HUES48 (cell line): Measurements from ENCODE around the gene GDPD4.

Experiments used
- H3K27ac ChIP-seq: one replicate; pipeline ENCODE4 v1.7.0; 2013; ENCODE audit warnings: low read depth, low read length, inconsistent platforms
- H3K27me3 ChIP-seq: 2 replicates; pipeline ENCODE4 v1.6.1; 2013; ENCODE audit warnings: mild to moderate bottlenecking, low read length; ENCODE audit not compliant: control insufficient read depth, insufficient read depth
- H3K36me3 ChIP-seq: 2 replicates; pipeline ENCODE4 v1.6.1; 2013; ENCODE audit warnings: low read length; ENCODE audit not compliant: control insufficient read depth, insufficient read depth
- H3K4me1 ChIP-seq: 2 replicates; pipeline ENCODE4 v1.6.1; 2013; ENCODE audit warnings: mild to moderate bottlenecking, low read length; ENCODE audit not compliant: control insufficient read depth, insufficient read depth
- H3K4me3 ChIP-seq: 2 replicates; pipeline ENCODE4 v1.5.1; 2013; ENCODE audit warnings: mild to moderate bottlenecking, low read depth, low read length
- H3K9ac ChIP-seq: 2 replicates; pipeline ENCODE4 v1.6.1; 2013; ENCODE audit warnings: mild to moderate bottlenecking, low read depth, low read length, moderate library complexity
- H3K9me3 ChIP-seq: 2 replicates; pipeline ENCODE4 v1.6.1; 2013; ENCODE audit warnings: low read length; ENCODE audit not compliant: control insufficient read depth, insufficient read depth

Gene GDPD4

DNA sequence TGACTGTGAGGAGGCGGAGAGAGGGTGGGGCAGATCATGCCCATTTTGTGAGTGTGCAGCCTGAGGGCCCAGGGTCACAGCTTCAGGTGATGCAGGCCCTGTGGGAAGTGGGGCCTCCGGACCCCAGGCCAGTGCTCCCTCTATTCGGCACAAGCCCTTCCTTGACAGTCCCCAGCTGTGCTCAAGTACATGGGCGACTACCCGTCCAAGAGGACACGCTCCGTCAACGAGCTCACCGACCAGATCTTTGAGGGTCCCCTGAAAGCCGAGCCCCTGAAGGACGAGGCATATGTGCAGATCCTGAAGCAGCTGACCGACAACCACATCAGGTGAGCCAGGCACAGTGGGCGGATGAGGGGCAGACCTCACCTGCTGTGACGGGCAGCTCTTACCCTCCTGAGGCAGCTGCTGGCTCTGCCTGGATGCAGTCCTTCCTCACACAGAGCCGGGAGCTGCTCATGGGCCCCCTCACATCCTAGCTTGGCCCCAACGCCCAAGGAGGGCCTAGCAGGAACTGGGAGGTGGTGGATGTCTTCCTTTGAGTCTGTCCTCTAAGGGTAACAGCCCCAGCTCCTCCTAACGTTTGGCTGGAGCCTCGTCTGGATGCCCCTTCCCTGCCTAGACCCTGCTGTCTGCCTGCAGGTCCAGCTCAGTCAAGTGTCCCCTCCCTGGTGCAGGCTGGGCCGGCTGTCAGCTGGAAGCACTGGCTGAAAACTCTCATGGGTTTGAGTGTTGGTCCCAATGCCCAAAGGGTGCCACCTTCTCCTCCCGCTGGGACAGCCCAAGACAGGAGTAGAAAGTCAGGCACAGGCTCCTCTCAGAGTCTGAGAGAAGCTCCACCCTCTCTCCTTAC is 97.4 kb downstream of the GDPD4 start:
- no peak overlapping the region for H3K27ac ChIP-seq
- H3K36me3 ChIP-seq, result no peaks in the 10 kb centered on the region
- no peaks in the 10 kb centered on the region for H3K4me1 ChIP-seq
- H3K27me3 ChIP-seq, result no peaks in the 10 kb centered on the region
- H3K9ac ChIP-seq, result no peak overlapping the region
- no peaks in the 10 kb centered on the region for H3K9me3 ChIP-seq
- H3K4me3 ChIP-seq, result no peak overlapping the region

- Histone ChIP-seq H3K36me3 (no peaks in the 10 kb centered on the region), H3K4me1 (no peaks in the 10 kb centered on the region), H3K9ac (no peak overlapping the region), H3K9me3 (no peaks in the 10 kb centered on the region), H3K27me3 (no peaks in the 10 kb centered on the region), H3K4me3 (no peak overlapping the region), H3K27ac (no peak overlapping the region)
Measured at GRCh38 chr11:77202941-77203900, 98.3 kb downstream of the GDPD4 start.

GRCh38 chr11:77201991-77202841 is 99.3 kb downstream of the GDPD4 start:
- Histone ChIP-seq H3K27ac (no peak overlapping the region), H3K4me3 (no peak overlapping the region), H3K9me3 (no peaks in the 10 kb centered on the region), H3K36me3 (no peaks in the 10 kb centered on the region), H3K9ac (no peak overlapping the region), H3K4me1 (no peaks in the 10 kb centered on the region), H3K27me3 (no peaks in the 10 kb centered on the region)

DNA sequence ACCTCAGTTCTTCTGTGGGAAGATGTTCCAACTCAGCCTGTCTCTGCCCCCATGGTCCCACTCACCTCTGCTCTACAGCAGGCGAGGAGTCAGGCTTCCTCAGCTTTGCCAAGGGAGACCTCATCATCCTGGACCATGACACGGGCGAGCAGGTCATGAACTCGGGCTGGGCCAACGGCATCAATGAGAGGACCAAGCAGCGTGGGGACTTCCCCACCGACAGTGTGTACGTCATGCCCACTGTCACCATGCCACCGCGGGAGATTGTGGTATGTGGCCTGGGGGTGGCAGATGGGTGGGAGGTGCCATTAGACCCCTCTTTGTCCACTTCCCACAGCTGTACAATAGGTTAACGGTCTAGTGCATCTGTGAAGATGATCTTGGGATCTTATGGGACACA is 100.1 kb downstream of the GDPD4 start:
- no peaks in the 10 kb centered on the region for H3K36me3 ChIP-seq
- no peak overlapping the region for H3K27ac ChIP-seq
- H3K9me3 ChIP-seq, result no peaks in the 10 kb centered on the region
- H3K9ac ChIP-seq, result no peak overlapping the region
- H3K4me1 ChIP-seq, result no peaks in the 10 kb centered on the region
- H3K27me3 ChIP-seq, result no peaks in the 10 kb centered on the region
- no peak overlapping the region for H3K4me3 ChIP-seq

- Histone ChIP-seq H3K4me3 (no peak overlapping the region), H3K4me1 (no peaks in the 10 kb centered on the region), H3K27ac (no peak overlapping the region), H3K36me3 (no peaks in the 10 kb centered on the region), H3K27me3 (no peaks in the 10 kb centered on the region), H3K9me3 (no peaks in the 10 kb centered on the region), H3K9ac (no peak overlapping the region)
Measured at GRCh38 chr11:77200351-77201268, 100.9 kb downstream of the GDPD4 start.

DNA sequence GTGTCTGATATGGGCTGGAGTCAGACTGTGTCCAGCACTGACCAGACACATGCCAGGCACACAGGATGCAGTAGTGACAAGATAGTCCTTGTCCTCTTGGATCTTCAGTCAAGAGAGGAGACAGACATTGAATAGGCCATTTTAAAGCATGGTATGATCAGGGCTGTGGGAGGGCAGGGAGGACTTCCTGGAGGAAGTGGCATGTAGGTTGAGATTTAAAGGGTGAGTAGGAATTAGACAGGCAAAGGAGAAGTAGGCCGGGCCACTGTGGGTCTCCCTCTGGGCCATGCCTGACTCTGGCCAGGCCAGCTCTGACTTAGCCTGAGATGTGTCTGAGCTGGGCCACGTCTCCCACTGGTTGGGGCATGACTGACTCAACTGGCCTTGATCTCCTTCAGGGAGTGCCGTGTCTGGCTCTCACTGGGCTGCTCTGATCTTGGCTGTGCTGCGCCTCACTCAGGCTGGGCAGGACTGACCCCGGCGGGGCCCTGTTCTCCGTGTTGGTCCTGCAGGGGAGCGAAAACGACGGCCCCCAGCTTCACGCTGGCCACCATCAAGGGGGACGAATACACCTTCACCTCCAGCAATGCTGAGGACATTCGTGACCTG is 102.2 kb downstream of the GDPD4 start:
- Histone ChIP-seq H3K4me1 (no peaks in the 10 kb centered on the region), H3K9me3 (no peaks in the 10 kb centered on the region), H3K9ac (no peak overlapping the region), H3K36me3 (no peaks in the 10 kb centered on the region), H3K27me3 (no peaks in the 10 kb centered on the region), H3K4me3 (no peak overlapping the region), H3K27ac (no peak overlapping the region)

GRCh38 chr11:77198440-77198849 is 103.0 kb downstream of the GDPD4 start:
- Histone ChIP-seq H3K4me3 (no peak overlapping the region), H3K27ac (no peak overlapping the region), H3K9me3 (no peaks in the 10 kb centered on the region), H3K9ac (no peak overlapping the region), H3K27me3 (no peaks in the 10 kb centered on the region), H3K36me3 (no peaks in the 10 kb centered on the region), H3K4me1 (no peaks in the 10 kb centered on the region)

- Histone ChIP-seq H3K27ac (no peak overlapping the region), H3K4me1 (no peaks in the 10 kb centered on the region), H3K9ac (no peak overlapping the region), H3K36me3 (no peaks in the 10 kb centered on the region), H3K4me3 (no peak overlapping the region), H3K27me3 (no peaks in the 10 kb centered on the region), H3K9me3 (no peaks in the 10 kb centered on the region)
Measured at GRCh38 chr11:77197626-77198320, 103.7 kb downstream of the GDPD4 start.

- H3K27me3 ChIP-seq, result no peaks in the 10 kb centered on the region
- H3K4me1 ChIP-seq, result no peaks in the 10 kb centered on the region
- no peak overlapping the region for H3K4me3 ChIP-seq
- no peaks in the 10 kb centered on the region for H3K36me3 ChIP-seq
- no peak overlapping the region for H3K27ac ChIP-seq
- H3K9me3 ChIP-seq, result no peaks in the 10 kb centered on the region
- H3K9ac ChIP-seq, result no peak overlapping the region
Measured at GRCh38 chr11:77196961-77197360, 104.5 kb downstream of the GDPD4 start.
